HUDEP-2 (cell line): ENCODE measurements around the gene OR1J2.

ENCODE experiments used
- DNase-seq, 76 experiments: peaks; one replicate each; lab custom pipeline; 2025; ENCODE audit not compliant: unreplicated experiment in 76 of 76; lab: John Stamatoyannopoulos, UW

Gene OR1J2

DNA sequence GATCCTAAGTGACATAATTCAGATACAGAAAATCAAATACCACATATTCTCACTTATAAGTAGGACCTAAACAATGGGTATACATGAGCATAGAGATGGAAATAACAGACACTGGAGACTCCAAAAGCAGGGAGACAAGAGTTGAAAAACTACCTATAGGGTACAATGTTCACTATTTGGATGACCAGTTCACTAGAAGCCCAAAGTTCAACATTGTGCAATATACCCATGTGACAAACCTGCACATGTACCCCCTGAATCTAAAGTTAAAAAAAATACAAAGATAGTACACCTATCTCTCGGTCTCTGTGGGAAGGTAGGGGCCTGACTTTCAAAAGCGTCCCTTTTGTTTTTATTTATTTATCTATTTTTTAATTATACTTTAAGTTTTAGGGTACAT lies 28.2 kb downstream of the OR1J2 start:
- no peak for DNase-seq

DNA sequence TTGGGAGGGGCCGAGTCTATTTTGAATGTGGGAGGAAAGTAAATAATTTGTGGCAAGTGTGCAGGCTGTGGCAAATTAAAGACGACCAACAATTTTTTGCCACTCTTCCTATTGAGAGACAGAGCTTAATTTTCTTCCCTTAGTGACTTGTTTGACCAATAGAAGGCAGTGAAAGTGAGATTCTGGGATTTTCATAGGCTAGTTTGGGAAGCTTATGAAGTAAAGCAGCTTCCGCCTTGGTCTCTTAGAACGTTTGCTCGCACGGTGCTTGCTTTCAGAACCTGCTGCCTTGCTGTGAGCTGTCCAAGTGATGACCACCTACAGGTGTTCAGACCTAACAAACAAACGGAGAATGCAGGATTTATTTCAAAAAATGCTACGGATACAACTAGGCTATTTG lies 35.6 kb downstream of the OR1J2 start:
- DNase-seq = no peak

DNA sequence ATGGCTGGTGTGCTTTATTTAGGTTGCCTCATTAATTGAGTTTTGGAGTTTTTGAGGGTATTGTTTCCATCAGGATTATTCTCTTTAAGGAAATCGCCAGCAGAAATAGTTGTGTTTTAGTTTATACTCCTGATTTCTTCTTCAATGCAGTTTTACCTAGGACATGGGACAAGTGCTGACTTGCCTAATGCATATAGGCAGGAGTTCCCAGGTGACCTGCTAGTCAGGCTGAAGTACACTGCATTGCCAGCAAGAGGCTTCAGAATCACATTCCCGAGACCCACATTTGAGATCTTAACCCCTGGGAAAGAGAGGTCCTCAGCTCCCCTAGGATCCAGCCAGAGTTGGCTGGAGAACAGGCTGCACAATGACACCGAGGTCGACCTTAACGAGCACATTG lies 40.8 kb downstream of the OR1J2 start:
- no peak for DNase-seq

DNA sequence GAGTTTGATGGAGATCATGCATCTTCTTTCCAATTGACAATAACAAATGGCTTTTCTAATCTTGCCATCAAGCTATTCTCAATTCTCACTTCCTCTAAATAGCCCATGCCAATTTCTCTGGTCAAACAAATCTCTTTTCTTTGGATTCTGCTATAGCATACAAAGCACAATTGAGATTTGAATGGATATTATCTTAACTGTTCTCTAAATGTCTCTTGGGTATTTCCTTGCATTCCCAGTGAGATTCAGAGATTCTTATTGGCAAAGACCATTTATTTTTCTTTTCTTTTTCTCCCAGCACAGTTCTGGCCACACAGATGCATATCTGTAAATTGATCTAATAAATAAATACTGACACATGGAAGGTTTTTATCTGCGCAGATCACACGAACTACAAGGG lies 42.2 kb downstream of the OR1J2 start, which contains the start of gene OR1N2:
TSS of gene OR1N2 (plus strand) at position 301 of the 400 bp plus-strand sequence. CDS start 100 bp downstream, outside the sequence.
- DNase-seq = no peak
